ENCODE data around the gene TNIP1.
A peak's percentile ranks its signal among the peaks of the same experiment; 100 is the strongest.

The TNIP1 gene

DNA sequence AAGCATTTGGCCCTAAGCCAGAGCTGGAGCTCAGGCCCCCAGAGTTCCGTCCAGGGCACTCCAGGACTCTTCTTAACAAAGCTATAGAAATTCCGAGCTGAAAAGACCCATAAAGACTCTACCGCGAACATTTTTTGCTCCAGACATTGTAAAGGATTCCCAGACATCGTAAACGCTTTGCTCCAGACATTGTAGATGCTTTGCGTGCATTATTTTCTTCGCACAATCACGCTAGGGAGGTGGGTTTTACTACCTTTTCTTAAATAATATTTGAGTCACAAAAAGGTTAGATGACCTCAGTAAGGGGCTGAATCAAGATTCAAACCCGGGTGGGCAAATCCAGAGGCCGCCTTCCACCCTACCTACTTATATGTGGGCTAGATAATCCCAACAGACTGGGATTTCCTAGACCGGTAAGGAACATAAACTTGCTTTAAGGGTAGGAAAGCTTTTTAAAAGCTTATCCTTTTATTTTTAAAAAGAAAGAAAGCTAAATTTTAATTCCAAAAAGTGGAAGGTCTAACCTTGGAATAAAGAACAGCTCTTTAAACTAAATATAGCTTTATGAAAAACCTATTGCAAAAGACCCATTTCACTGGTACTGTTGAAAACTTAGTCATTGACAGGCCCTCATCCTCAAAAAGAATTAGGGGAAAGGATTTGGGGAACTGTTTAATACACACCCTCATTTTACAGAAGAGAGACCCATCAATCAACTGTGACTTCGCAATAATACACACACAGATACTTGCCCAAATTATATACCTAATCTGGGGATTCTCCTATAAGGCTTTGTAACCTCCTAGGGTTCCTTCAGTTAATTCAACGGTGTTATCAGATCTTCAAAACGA, 822 bp upstream of the TNIP1 start:
- DNase-seq: peak; percentile 82

DNA sequence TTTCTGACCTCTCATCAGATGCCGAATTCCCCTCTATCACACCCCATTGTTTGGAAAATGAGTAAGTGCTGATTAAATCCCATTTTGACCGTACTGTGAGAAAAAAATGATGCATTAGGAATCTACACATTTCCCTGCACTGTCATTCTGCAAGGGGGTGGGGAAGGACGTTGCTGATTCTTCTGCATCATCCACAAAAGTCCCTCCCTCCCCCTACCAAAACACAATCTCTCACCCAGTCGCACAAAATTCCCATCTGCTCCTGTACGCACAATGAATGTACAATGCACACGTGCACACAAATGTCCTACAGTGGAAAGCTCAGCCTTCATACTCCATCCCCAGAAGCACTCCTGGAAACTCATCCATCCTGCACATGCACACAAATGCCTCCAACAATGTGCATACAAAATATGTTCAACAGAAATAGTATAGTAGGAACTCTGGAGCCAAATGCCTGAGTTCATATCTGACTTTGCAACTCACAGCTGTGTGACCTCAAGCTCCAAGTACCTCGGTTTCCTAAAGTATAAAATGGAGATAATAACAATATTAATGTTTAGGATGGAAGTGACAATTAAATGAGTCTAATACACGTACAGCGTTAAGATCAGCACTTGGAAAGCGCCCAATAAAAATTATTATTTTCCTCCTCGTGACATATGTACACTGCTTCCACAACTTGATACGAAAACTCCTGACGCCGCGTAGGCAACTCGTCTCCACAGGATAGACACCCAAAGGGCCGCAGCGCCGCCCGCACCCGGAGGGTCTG, 809 bp downstream of the TNIP1 start:
- DNase-seq: peak; percentile 64

DNA sequence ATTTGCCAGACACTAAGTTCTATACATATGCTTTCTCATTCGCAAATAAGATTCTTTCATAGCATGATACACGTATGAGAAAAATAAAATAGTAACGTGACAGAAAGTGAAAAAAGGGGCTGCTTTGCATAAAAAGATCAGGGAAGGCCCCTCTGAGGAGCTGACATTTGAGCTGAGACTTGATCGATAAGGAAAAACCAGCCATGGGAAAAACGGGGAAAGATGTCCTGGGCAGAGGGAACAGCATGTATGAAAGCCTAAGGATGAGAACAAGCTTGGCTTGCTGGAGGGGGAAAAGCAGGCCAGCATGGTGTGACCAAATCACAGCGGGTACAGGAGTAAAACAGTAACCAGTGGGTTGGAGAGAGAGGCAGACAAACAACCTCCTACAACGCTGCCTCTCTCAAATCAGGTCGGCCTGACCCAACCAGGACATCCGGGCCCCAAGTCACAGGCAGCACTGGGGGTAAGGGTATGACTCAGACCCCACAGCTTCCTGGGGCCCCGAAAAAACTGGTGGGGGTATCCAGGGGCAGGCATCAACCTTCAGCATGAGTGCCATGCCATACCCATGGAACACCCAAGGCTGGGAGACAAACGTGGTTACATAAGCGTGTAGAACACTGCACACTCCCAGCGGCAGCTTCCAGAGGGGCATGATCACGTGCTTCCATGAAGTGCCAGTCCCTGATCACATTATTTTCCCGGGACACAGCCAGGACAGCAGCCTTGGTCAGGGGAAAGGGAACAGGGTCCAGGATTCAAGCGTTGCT, 2.2 kb downstream of the TNIP1 start:
- DNase-seq: no peak

DNA sequence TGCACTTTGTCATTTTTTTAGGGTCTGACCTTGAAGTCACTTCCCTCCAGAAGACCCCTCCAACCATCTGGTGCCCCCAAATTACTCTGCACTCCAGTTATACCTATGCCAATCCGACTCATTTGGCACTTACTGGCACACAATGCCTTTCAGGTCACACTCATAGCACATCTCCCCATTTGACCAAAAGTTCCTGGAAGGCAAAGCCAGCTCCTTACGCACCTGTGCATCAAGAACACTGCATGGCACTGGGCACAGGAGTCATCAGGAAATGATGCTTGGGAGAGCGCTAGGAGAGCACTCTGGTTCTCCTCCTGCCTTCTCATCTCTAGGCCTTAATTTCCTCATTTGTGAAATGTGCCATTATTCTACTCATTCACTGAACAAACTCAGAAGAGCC, 2.9 kb downstream of the TNIP1 start:
- DNase-seq: no peak

DNA sequence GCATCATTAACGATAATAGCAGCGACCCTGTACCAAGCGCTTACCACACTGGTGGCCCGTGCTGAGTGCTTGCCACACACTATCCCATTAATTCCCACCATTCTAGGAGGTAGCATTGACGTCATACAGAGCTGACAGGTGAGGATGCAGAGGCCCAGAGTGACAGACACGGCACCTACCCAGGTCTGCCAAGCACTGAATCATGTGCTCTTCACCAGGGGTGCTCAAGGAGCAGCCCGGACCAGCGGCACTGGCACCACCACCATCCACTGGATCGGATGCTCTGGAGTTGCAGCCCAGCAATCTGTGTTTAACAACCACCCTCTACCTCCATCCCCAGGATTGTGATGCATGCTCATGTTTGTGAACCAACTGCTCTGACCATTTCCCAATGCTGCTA, 3.4 kb downstream of the TNIP1 start:
- DNase-seq: no peak

DNA sequence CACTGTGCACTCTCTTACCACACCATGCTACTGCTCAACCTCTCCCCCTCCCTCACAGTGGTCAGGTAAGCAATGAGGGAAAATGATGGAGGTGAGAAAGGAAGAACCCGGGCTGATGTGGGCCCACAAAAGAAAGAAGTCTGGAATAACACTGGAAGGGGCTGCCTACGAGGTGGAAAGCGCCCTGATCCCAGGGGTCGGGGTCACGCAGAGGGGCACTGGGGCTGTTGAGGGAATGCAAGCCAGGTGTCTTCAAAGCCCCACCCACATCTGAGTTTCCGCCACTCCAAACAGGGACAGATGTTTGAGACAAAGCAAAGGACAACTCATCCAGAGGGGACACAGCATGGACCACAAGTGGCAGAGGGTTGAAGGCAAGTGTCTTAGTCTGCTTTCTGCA, 4.2 kb downstream of the TNIP1 start:
- no peak for DNase-seq

DNA sequence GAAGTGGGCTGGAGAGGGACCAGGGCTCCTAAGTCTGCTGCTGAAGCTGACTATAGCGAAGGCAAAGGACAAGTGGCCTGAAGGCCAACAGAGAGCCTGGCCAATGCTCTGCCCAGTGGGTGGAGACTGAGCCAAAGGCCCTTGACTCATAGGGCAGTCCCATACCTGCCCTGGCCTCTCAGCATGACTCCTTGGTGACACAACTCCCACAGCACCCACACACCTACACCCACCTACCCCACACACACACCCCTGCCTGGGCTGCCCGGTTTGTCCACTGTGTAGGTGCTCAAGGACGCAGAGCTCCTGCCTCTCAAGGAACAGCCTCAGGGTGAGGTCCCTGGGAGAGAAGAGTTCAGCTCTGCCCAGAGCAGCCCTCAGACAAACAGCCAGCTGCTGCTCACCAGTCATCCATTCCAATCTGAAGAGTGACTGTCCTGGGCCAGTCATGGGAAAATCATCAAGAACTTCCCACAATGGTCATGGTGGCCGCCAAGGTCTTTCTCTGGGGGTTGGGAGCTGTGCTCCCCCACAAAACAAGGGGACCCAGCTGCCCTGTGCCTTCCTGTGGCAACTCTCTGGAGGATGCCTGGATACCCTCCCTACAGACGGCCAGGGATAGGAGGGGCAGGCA, 5.0 kb downstream of the TNIP1 start:
- no peak for DNase-seq

DNA sequence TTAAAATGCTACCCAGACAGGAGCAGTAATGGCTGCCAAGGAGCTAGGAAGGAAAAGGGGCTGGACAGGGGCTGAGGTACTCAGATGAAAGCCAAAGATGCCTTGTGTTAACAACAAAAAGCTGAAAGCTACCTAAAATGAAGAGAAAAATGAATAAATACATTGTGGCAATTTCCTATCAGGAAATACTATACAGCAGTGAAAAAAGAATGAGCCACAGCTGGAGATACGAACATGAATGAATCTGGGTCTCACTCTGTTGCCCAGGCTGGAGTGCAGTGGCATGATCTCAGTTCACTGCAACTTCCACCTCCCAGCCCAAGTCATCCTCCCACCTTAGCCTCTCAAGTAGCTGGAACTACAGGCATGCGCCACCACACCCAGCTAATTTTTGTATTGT, 6.3 kb downstream of the TNIP1 start:
- DNase-seq: no peak

DNA sequence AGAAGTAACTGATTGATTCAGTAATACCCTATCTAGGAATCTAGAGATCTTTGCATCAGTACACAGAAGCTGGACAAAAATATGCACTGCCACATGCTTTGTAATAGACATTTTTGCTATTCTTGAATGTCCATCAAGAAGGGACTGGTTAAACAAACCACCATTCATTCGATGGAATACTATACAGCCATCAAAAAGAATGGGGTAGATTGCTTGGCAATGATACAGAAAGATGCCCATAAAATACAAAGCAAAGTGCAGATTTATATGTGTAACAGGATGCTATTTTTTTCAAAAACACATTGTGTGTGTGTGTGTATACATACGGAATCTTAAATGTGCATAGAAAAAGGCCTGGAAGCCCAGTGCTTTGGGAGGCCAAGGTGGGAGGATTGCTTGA, 7.6 kb downstream of the TNIP1 start:
- DNase-seq: no peak

DNA sequence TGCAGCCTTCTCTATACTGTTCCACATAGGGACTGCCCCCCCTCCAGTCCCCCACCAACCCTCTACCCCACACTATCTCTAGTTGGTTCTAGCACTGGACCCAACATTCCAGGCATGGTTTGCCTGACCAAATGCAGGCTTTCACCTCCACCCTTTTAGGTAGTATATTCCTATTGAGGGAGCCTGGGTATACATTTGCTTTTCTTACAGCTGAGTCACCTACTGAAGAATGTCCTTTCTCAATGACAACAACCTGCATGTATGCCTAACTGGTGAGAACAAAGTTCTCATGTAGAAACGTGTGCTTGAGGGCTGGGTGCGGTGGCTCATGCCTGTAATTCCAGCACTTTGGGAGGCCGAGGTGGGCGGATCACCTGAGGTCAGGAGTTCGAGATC, 8.2 kb downstream of the TNIP1 start:
- DNase-seq: peak; percentile 76

DNA sequence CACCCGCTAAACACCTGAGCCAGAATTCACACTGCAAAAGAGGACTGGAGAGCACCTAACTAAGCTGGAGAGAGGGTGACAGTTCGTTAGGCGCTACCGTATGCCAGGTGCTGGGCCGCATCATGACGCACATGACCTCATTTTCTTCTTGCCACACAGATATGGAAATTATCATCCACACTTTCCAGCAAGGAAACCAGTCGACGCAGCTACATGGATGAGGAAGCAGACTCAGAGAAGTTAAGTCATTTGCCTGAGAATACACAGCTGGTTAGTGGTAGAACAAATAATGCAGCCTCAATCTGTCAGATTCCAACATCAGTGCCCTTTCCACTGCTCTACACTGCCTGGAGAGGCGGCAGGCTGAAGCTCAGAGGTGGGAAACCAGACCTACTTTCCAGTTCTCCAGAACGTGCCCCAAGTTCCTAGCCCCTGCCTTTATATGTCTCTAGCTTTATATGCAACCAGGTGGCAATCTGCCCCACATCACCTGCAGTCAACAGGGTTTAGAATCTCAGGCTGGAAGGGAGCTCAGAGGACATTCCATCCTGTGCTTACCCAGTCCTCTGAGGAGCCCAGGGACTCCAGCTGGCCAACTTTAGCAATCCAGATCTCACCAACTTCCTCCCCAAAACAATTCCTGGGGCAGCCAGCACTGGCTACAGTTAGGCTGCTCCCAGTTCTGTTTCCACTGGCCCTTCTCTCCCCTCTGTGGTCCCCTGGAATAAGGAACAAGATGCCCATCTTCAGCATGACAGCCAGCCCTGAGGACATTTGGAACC, 8.8 kb downstream of the TNIP1 start:
- DNase-seq: no peak

DNA sequence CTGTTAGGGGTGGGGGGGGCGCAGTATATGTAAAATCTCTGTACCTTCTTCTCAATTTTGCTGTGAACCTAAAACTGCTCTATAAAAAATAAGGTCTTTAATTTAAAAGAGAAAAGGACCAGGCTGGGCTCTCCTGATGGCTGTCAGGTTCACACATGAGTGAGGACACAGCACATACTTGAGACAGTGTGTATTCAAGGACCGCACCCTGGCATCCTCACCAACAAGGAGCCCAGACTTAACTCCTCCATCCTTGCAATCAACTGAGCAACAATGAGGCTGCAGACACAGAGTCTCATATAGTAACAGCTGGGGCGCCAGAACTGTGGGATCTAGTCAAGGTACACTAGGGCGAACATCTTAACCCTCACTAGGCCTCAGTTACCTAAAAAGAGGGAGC, 9.8 kb downstream of the TNIP1 start:
- no peak for DNase-seq

DNA sequence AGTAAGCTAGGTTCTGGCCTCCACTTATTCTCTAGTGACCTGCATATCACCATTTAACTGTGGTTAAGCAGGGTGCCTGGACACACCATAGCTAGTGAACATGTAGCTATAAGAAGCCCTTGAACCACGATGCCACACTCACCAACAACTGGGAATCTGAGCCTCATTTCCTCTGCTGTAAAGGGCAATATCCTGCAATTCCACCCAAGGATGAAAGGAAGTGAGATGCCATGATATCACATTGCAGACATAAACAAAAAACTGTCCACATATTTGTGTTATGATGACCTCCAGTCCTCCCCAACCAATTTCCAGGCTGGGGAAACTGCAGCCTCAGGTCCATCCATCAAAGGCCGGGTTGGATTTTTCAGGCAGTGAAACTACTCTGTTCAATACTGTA, 10.4 kb downstream of the TNIP1 start:
- peak; percentile 3 for DNase-seq

DNA sequence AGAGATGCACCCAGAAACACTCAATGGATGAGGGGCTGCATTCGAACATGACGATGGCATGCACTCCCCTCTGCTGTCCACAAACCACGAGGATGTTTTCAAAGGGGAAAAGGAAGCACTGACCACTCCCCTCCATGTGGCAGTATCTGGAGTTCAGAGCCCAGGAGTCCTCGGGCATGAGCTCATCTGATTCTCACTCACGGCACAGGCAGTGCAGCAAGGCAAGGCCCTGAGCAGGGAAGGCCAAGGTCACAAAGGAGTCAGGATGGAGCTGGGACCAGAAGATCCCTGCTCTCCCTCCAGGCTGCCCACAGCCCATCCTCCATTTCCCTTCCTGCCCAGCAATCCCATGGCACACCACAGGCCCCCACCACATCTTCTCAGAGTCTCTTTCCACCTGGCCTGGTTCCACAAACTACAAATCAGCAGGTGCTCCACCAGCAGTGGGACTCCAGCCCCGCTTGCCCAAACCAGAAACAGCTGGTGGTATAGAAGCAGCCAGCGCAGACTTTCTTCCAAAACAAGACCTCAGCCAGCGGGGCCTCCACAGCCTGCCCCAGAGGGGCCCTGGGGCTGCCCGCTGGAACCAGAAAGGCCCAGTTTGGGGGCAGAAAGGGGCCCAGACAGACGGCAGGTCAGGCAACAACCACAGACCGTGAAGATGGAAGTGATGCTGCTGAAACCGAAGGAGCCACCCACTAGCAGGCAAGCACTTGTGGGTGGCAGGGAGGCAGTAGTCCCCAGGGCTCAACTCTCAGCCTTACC, 12.2 kb downstream of the TNIP1 start:
- DNase-seq: no peak

DNA sequence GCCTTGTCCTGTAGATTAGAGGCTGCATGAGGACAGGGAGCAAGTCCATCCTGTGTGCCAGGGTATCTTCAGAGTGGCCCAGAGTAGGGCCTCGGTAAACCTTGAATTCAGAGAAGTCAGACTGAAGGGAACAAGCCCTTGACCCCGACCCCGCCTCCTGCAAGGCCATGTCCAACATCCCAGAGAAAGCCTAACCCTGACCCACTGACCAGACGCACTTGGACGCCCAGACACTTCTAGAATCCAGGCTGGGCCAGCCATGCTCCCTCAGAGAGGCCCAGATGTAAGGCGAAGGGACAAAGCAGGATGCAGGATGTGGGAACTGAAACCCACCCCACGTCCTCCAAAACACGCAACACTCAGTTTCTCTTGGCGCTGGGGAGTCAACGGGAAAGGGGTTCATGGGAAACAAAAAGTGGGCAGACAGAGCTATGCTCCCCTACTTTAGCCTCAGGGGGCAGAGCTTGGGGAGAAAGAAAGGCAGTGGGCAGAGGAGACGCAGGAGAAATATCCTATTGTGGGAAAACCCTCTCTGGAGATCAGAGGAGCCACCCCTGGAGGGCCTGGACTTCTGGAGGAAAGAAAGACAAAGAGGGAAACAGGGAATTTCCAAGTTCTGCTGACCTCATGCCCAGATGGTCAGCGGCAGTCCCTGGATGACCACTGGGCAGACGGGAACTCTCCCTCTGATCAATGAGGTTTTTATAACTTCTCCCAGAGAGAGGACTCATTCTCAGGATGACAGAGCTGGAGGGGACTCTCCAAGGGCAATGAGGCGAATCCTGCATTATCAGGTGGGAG, 13.0 kb downstream of the TNIP1 start:
- DNase-seq: no peak

DNA sequence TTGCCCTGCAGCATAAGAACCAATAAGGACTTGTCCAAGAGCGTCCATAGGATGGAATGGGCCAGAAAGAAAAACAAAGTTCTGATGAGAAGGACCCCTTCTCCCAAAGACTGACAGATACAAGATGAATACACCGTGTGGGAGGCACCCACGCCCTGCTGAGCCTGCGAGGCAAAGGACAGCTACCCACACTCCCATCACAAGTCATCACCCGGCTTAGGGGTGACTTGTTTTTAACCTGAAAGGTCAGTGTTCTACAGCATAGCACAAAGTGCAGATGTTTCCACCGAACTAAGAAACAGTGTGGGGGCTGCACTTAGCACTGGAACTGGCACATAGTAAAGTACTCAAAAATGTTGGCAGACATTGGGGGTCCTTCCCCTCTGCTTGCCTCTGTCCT, 13.9 kb downstream of the TNIP1 start:
- DNase-seq: no peak

DNA sequence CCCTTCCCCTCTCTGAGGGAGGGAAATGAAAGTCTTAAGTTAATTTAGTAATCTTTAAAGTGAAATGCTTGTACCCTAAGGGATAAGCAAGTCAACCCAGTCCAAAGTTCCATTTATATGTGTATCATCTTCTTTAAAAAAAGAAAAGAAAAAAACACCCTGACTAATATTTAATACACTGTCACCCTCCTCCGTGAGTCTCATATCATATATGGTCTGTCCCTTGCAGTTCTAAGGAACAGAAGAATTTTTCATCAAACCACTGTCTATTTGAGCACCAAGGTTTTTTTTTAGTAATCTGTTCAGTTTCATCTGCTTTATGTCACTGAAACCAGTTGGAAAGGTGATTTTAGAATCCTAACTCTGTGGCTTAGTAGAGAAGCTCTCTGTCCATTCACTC, 15.2 kb downstream of the TNIP1 start:
- no peak for DNase-seq

DNA sequence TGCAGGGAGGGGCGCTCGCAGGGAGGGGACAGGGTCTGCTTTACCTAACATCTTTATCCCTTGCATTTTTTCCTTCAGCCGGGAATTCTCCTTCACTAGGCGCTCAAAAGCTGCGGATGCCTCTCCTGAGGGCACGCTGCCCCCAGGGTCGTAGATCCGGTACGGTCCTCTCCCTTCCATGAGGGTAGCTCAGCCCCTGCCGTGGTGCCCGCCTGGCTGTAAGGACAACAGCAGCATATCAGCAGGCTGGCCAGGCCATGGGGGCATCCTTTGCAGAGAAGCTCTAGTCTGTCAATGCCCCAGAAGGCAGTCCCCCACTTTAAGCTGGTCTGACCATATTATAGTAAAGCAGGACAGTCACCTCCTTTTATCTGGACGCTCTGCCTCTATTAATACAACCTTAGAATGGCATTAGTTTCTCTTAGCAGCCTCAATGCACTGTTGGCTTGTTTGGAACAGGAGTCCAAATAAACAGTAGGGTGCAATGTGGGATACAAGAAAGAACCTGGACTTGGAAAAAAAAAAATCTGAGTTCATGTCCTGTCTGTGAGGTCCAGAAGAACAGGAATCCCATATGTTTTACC, 15.8 kb downstream of the TNIP1 start:
- no peak for DNase-seq

DNA sequence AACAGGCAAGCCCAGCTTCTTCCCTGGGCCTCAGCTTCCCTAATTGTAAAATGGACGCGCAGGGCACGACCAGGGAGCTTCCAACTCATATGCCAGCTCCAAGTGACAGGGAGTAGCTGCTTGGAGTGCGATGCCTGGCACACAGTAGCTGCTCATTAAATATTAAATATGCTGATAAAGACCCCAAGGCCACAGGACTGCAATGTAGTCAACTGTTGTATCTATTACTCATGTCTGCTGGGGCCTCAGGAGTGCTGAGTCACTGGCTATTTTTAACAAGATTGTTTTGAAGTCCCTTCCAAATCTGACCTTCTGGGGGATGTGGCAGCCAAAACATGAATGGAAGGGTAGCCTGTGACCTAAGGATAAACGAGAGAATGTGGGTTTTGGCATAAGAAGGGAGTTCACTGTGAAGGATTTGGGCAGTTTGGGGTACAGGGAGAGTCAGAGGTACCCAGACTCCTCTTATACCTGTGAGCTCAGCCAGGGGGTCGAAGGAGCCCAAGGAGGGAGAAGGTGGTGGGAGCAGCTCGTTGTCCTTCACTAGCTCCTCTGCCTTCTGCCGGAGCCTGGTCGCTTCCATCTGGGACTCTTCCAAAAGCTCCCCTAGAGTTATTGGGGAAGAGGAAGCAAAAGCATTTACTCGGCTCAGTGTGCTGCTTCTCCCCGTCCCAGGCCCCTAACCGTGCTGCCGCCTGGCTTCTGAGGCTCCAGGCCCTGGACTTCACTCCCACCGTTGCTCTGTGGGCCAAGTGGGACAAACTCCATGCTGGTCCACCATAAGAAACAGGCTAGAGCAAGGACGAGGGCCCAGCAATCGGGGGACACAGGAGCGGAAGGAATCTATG, 17.5 kb downstream of the TNIP1 start:
- peak; percentile 86 for DNase-seq

All from fibroblast of upper back skin (primary cell).